CD8-positive, alpha-beta memory T cell (primary cell): ENCODE results near the gene ITPKA. TPM values are rescaled to one million over a fixed set of nuclear protein-coding genes. Genes with fewer than 3 reads are reported as not detected.
A peak's percentile ranks its signal among the peaks of the same experiment; 100 is the strongest.
"Not testable (repeated sequence)": the region's sequence is repeated elsewhere in the genome, so short reads cannot be mapped to it uniquely, and the experiment has no call there.

Experiments used
- CTCF ChIA-PET: fragments of 350-600 bp; sonication (Branson Sonifier 250); formaldehyde crosslinking; loops from one replicate; lab custom pipeline; 2021; ENCODE audit warnings: antibody characterized with exemption; lab: Charles Lee
- POLR2A ChIA-PET: fragments of 350-600 bp; sonication (Branson Sonifier 250); formaldehyde crosslinking; loops from one replicate; lab custom pipeline; 2021; ENCODE audit warnings: antibody characterized with exemption; lab: Charles Lee
- DNase-seq, 5 donors: peaks; one replicate each; pipeline versions ENCODE4 v3.0.0 to v3.0.0-alpha.2; 2020 to 2022; ENCODE audit warnings: mixed read lengths in 1 of 5
- H3K27ac ChIP-seq: one replicate; pipeline ENCODE4 v1.7.0; 2013; ENCODE audit warnings: low read depth, mild to moderate bottlenecking, low read length, moderate library complexity
- H3K27me3 ChIP-seq: 2 replicates; pipeline ENCODE4 v1.7.0; 2013; ENCODE audit warnings: low read length, mild to moderate bottlenecking; ENCODE audit not compliant: insufficient read depth, poor library complexity, severe bottlenecking
- H3K36me3 ChIP-seq: 2 replicates; pipeline ENCODE4 v1.7.0; 2013; ENCODE audit warnings: mild to moderate bottlenecking, low read length, moderate library complexity; ENCODE audit not compliant: insufficient read depth
- H3K4me1 ChIP-seq: 2 replicates; pipeline ENCODE4 v1.7.0; 2013; ENCODE audit warnings: mild to moderate bottlenecking, low read length, moderate library complexity; ENCODE audit not compliant: insufficient read depth
- H3K4me3 ChIP-seq: 2 replicates; pipeline ENCODE4 v1.7.0; 2013; ENCODE audit warnings: mild to moderate bottlenecking, low read length
- H3K9me3 ChIP-seq: 2 replicates; pipeline ENCODE4 v1.7.0; 2013; ENCODE audit warnings: mild to moderate bottlenecking, low read length
- H3K27ac Mint-ChIP-seq, 8 donors: one replicate each; pipeline ENCODE4 v1.8.0; 2020 to 2021; ENCODE audit warnings: mixed read lengths in 8 of 8, mild to moderate bottlenecking in 6 of 8, inconsistent platforms in 3 of 8, moderate library complexity in 3 of 8
- H3K27me3 Mint-ChIP-seq, 2 donors: one replicate each; pipeline ENCODE4 v1.8.0; 2020 to 2021; ENCODE audit warnings: mixed read lengths in 2 of 2, mild to moderate bottlenecking in 1 of 2, moderate library complexity in 1 of 2
- H3K36me3 Mint-ChIP-seq, 3 donors: one replicate each; pipeline ENCODE4 v1.8.0; 2020 to 2021; ENCODE audit warnings: mixed read lengths in 3 of 3, inconsistent platforms in 1 of 3, mild to moderate bottlenecking in 1 of 3
- H3K4me1 Mint-ChIP-seq, 3 donors: one replicate each; pipeline ENCODE4 v1.8.0; 2020 to 2021; ENCODE audit warnings: mixed read lengths in 3 of 3, inconsistent platforms in 1 of 3, mild to moderate bottlenecking in 1 of 3
- H3K4me3 Mint-ChIP-seq, 7 donors: one replicate each; pipeline ENCODE4 v1.8.0; 2020 to 2021; ENCODE audit warnings: mixed read lengths in 7 of 7, mild to moderate bottlenecking in 6 of 7, moderate library complexity in 4 of 7, inconsistent platforms in 2 of 7
- H3K9me3 Mint-ChIP-seq, 5 donors: one replicate each; pipeline ENCODE4 v1.8.0; 2020 to 2022; ENCODE audit warnings: mixed read lengths in 5 of 5, mild to moderate bottlenecking in 3 of 5, moderate library complexity in 2 of 5, inconsistent platforms in 1 of 5
- polyA plus RNA-seq: library from polyadenylated mRNA; unstranded; fragments of 300-500 nt; fragmentation: Illumina TruSeq; gene quantifications from one replicate; pipeline ENCODE4 v1.2.3, GENCODE V29; 2021
- total RNA-seq, 2 experiments: library from RNA; stranded (reverse); gene quantifications; one replicate each; pipeline ENCODE4 v1.2.3, GENCODE V29; 2021

The ITPKA gene
- total RNA-seq (under 1 TPM; 0.44 to 0.53 TPM), polyA plus RNA-seq (not detected)

DNA sequence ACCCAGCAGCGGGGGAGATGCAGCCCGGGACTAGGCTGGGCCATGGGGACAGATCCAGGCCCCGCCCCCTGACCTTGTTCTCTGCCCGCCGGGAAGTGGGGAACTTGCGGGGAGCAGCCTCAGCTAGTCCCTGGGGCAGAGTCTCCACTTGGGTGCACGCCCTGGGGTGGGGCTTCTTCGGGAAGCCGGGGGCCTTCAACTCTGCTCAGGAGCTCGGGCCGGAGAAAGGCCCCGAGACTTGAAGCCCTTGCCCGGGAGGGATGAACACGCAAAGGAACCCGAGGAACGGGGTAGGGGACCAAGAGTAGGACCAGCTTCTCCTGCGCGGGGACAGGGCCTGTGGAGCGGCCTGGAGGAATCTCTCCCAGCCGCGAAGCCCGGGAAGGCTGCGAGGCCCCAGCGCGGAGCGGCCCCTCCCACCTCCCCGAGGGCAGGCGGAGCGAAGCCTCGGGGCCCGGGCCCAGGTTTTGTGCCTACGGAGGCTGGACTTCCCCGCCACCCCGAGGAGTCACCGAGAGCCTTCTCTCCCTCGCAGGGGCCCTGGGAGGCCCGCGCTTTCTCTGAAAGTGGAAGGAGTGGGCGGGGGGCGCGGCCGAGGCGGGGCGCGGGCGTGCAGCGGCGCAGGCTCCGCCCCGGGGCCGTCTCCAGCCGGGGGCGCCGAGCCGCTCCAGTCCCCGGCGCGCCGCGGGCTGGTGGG lies at the start of gene ITPKA:
ITPKA (plus strand) TSS at position 670 of the 697 bp plus-strand sequence. CDS start 54 bp downstream, outside the sequence.
- ChIA-PET CTCF (interaction anchor here (0.7 kb wide), 1 partner anchor 27 kb away, joined by 3 read pairs; no protein-coding TSS in a partner anchor), POLR2A (interaction anchor here (0.6 to 1.1 kb wide), 3 partner anchors 9 to 449 kb away, joined by 3 read pairs; no protein-coding TSS in a partner anchor)
- H3K27me3 Mint-ChIP-seq: peaks cover 30 to 40% of the 10 kb centered on the region in 2 donors
- H3K4me3 Mint-ChIP-seq: peak within 1 kb of the TSS; percentile 83 to 92 (median 85)
- H3K4me1 ChIP-seq: peaks cover 22% of the 10 kb centered on the region
- no peaks in the 10 kb centered on the region for H3K36me3 ChIP-seq
- peak; percentile 62 to 78 (median 73) for DNase-seq
- no peaks in the 10 kb centered on the region for H3K9me3 Mint-ChIP-seq
- peak within 1 kb of the TSS in 5 of 8 donors; percentile 16 to 68 (median 36) for H3K27ac Mint-ChIP-seq
- H3K9me3 ChIP-seq: no peaks in the 10 kb centered on the region
- H3K27ac ChIP-seq: peak within 1 kb of the TSS; percentile 54
- peaks cover 0 to 1% (median 0%) of the 10 kb centered on the region in 3 donors for H3K36me3 Mint-ChIP-seq
- H3K27me3 ChIP-seq: peaks cover 22% of the 10 kb centered on the region
- H3K4me3 ChIP-seq: peak within 1 kb of the TSS; percentile 71
- peaks cover 12 to 27% (median 18%) of the 10 kb centered on the region in 3 donors for H3K4me1 Mint-ChIP-seq

DNA sequence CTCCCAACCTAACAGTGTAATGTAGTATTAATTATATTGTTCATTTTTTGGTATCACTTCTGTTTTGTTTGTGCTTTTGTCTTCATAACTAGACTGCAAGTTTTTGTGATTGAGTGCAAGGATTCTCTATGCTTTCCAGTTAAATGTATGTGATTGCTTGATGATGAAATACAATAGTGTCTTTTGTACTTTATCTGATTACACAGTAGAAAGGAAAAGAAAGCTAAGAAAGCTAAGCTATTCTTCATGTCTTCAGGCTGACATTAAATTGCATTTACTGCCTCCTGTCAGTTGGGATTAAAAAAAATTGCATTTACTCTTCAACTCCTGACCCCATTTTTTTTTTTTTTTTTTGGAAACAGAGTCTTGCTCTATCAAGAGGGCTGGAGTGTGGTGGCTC lies 48.3 kb upstream of the ITPKA start:
- no peaks in the 10 kb centered on the region for H3K9me3 Mint-ChIP-seq
- Histone ChIP-seq H3K27me3 (no peaks in the 10 kb centered on the region), H3K4me3 (no peak overlapping the region), H3K36me3 (no peaks in the 10 kb centered on the region), H3K4me1 (no peaks in the 10 kb centered on the region), H3K9me3 (no peaks in the 10 kb centered on the region), H3K27ac (no peak overlapping the region)
- ChIA-PET POLR2A (no interaction called here), CTCF (interaction anchor here (1.3 kb wide), 1 partner anchor 21 kb away, joined by 5 read pairs; no protein-coding TSS in a partner anchor)
- H3K27ac Mint-ChIP-seq: peak overlapping the region in 1 of 8 donors; percentile 26
- H3K27me3 Mint-ChIP-seq: no peaks in the 10 kb centered on the region
- H3K4me1 Mint-ChIP-seq: peaks cover 14 to 24% (median 22%) of the 10 kb centered on the region in 3 donors
- H3K4me3 Mint-ChIP-seq: no peak overlapping the region
- H3K36me3 Mint-ChIP-seq: peaks cover 0 to 47% (median 8%) of the 10 kb centered on the region in 3 donors
- no peak for DNase-seq

DNA sequence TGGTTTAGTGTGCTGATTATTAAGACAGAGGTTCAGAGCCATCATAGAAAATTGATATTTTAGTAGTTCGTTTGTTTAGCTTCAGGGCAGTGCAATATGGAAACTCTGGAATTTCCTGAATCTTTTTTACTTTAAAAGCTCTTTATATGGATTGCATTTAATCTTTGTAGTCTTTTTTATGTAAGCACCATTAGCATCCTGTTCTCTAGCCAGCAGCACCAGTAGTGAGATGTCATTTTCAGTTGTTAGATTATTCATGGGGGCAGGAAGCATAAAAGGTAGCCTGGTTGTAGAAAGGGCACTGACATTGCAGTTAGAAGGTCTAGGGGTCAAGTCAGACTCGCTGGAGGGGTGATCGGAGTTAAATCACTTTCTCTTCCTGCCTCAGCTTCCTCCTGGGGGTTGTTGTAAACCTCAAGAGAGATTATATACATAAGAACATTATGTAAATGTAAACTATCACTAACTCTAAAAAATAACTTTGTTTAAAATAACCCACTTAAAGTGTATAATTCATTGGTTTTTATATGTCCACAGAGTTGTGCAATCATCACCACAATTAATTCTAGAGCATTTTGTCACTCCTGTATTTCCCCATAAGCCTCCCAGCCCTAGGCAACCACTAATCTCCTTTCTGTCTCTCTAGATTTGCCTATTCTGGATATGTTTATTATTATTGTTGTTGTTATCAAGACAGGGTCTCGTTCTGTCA lies 31.4 kb upstream of the ITPKA start:
- no peaks in the 10 kb centered on the region for H3K9me3 Mint-ChIP-seq
- DNase-seq: no peak
- H3K36me3 ChIP-seq: peaks cover 18% of the 10 kb centered on the region
- POLR2A ChIA-PET: no interaction called here
- H3K27me3 Mint-ChIP-seq: no peaks in the 10 kb centered on the region
- CTCF ChIA-PET: interaction anchor here (1.2 to 1.4 kb wide), 2 partner anchors 8 to 96 kb away, joined by 3 read pairs; no protein-coding TSS in a partner anchor
- H3K27me3 ChIP-seq: no peaks in the 10 kb centered on the region
- peak overlapping the region in 6 of 8 donors; percentile 8 to 92 (median 42) for H3K27ac Mint-ChIP-seq
- H3K36me3 Mint-ChIP-seq: peaks cover 9 to 64% (median 17%) of the 10 kb centered on the region in 3 donors
- H3K4me3 ChIP-seq: no peak overlapping the region
- peaks cover 6 to 19% (median 18%) of the 10 kb centered on the region in 3 donors for H3K4me1 Mint-ChIP-seq
- no peak overlapping the region for H3K27ac ChIP-seq
- H3K4me1 ChIP-seq: no peaks in the 10 kb centered on the region
- peak overlapping the region in 1 of 7 donors; percentile 61 for H3K4me3 Mint-ChIP-seq
- H3K9me3 ChIP-seq: no peaks in the 10 kb centered on the region

DNA sequence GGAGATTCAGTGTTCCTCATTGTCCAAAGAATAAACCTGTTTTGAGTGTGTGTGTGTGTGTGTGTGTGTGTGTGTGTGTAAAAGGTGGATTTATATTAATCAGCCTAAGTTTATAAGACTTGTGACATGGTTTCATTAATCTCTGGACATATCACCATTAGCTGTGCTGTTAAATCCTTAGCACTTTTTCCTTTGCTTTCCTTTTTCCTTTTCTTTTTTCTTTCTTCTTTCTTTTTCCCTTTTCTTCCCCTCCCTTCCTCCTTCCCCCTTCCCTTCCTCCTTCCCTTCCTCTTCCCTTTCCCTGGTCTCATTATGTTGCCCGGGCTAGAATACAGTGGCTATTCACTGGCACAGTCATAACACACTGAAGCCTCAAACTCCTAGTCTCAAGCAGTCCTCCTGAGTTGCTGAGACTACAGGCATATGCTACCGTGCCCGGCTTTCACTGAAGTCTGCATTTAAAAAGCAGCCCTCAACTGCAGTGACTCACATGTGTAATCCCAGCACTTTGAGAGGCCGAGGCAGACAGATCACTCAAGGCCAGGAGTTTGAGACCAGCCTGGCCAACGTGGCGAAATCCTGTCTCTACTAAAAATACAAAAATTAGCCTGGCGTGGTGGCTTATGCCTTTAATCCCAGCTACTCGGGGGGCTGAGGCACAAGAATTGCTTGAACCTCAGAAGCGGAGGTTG lies 28.6 kb upstream of the ITPKA start:
- H3K27ac Mint-ChIP-seq: peak overlapping the region in 3 of 8 donors; percentile 35 to 86 (median 83)
- CTCF ChIA-PET: interaction anchor here (0.6 to 2.3 kb wide), 14 partner anchors 11 to 560 kb away, joined by 3 to 9 read pairs (median 4); partner anchors contain the start of genes LTK and MAPKBP1
- H3K4me1 Mint-ChIP-seq: peaks cover 6 to 21% (median 20%) of the 10 kb centered on the region in 3 donors
- POLR2A ChIA-PET: no interaction called here
- H3K36me3 Mint-ChIP-seq: peaks cover 10 to 65% (median 11%) of the 10 kb centered on the region in 3 donors
- no peak overlapping the region for H3K4me3 ChIP-seq
- no peak overlapping the region for H3K4me3 Mint-ChIP-seq
- no peaks in the 10 kb centered on the region for H3K9me3 Mint-ChIP-seq
- H3K9me3 ChIP-seq: no peaks in the 10 kb centered on the region
- H3K4me1 ChIP-seq: no peaks in the 10 kb centered on the region
- H3K27me3 Mint-ChIP-seq: no peaks in the 10 kb centered on the region
- H3K27ac ChIP-seq: no peak overlapping the region
- H3K36me3 ChIP-seq: peaks cover 20% of the 10 kb centered on the region
- H3K27me3 ChIP-seq: no peaks in the 10 kb centered on the region
- no peak for DNase-seq

DNA sequence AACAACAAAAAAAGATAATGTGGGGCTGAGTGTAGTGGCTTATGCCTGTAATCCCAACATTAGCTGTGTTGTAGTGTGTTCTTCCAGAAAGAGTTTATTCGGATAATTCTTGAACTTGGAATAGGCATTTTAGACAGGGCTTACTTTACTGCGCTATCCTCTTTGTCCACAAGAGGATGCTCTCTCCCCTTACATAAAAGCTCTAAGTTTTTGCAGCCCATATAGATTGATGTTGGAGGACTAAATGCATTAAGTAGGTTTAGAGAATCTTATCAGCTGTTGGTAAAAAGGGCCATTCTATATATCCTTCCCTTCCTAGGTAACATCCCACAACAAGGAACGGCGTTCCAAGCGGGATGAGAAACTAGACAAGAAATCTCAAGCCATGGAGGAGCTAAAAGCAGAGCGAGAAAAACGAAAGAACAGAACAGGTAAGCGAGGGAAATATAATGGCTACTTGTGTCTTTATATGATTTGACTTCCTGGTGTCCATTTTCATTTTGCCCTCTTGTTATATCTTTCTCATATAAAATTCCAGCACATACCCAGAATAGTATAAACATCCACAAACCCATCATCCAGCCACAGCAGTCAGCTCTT lies 27.8 kb upstream of the ITPKA start:
- no peaks in the 10 kb centered on the region for H3K9me3 Mint-ChIP-seq
- Histone ChIP-seq H3K27ac (no peak overlapping the region), H3K4me1 (no peaks in the 10 kb centered on the region), H3K36me3 (peaks cover 23% of the 10 kb centered on the region), H3K4me3 (no peak overlapping the region), H3K27me3 (no peaks in the 10 kb centered on the region), H3K9me3 (no peaks in the 10 kb centered on the region)
- DNase-seq: peak in 2 of 5 donors; percentile 21 to 28
- H3K27me3 Mint-ChIP-seq: no peaks in the 10 kb centered on the region
- ChIA-PET POLR2A (interaction anchor here (0.7 kb wide), 1 partner anchor 103 kb away, joined by 4 read pairs; no protein-coding TSS in a partner anchor), CTCF (interaction anchor here (0.6 to 2.3 kb wide), 22 partner anchors 9 to 561 kb away, joined by 3 to 9 read pairs (median 3); partner anchors contain the start of genes LTK and MAPKBP1)
- peaks cover 6 to 21% (median 20%) of the 10 kb centered on the region in 3 donors for H3K4me1 Mint-ChIP-seq
- H3K36me3 Mint-ChIP-seq: peaks cover 10 to 70% (median 13%) of the 10 kb centered on the region in 3 donors
- peak overlapping the region in 3 of 7 donors; percentile 33 to 83 (median 72) for H3K4me3 Mint-ChIP-seq
- H3K27ac Mint-ChIP-seq: peak overlapping the region in 7 of 8 donors; percentile 41 to 91 (median 87)

DNA sequence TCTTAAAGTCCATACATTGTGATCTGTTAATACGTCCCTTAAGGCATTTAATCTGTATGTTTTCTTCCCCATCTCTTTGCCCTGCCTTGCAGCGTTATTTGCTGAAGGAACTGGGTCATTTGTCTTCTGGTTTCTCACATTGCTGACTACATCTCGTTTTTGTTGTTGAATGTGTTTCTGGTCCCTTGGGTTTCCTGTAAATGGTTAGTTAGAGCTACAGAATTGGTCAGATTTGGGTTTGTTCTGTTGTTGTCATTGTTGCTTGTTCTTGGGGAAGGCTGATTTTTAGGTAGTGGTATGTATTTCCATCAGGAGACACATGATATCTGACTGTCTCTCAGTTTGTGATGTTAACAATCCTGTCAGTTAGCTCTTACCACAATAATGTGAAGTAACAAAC lies 27.0 kb upstream of the ITPKA start:
- Histone ChIP-seq H3K36me3 (peaks cover 28% of the 10 kb centered on the region), H3K4me1 (no peaks in the 10 kb centered on the region), H3K27me3 (no peaks in the 10 kb centered on the region), H3K27ac (no peak overlapping the region), H3K9me3 (no peaks in the 10 kb centered on the region), H3K4me3 (no peak overlapping the region)
- DNase-seq: peak in 1 of 5 donors; percentile 24
- Mint-ChIP-seq H3K27me3 (no peaks in the 10 kb centered on the region), H3K27ac (peak overlapping the region in 7 of 8 donors; percentile 9 to 95 (median 77)), H3K9me3 (no peaks in the 10 kb centered on the region), H3K36me3 (peaks cover 10 to 77% (median 14%) of the 10 kb centered on the region in 3 donors), H3K4me3 (peak overlapping the region in 5 of 7 donors; percentile 1 to 51 (median 21)), H3K4me1 (peaks cover 6 to 21% (median 20%) of the 10 kb centered on the region in 3 donors)
- POLR2A ChIA-PET: no interaction called here
- CTCF ChIA-PET: interaction anchor here (0.6 to 2.3 kb wide), 13 partner anchors 12 to 562 kb away, joined by 3 to 9 read pairs (median 5); no protein-coding TSS in a partner anchor

DNA sequence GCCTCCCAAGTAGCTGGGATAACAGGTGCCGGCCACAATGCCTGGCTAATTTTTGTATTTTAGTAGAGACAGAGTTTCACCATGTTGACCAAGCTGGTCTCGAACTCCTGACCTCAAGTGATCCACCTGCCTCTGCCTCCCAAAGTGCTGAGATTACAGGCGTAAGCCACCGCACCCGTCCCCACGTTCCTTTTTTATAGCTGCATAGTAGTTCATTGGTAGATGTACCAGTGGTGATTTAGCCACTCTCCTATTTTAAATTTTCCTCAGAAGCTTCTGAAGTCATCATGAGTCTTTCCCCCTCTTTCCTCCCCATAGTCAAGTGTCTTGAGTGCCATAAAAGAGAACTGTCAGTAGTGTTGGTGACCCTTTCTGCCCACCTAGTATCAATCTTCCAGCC lies 24.0 kb upstream of the ITPKA start:
- not testable (repeated sequence) for H3K9me3 ChIP-seq, H3K27ac ChIP-seq, H3K4me1 ChIP-seq, H3K27me3 ChIP-seq, DNase-seq, H3K9me3 Mint-ChIP-seq, H3K4me3 ChIP-seq, H3K4me3 Mint-ChIP-seq, H3K27me3 Mint-ChIP-seq
- Mint-ChIP-seq H3K36me3 (peaks cover 5 to 67% (median 12%) of the 10 kb centered on the region in 3 donors), H3K27ac (peak overlapping the region in 5 of 8 donors; percentile 61 to 94 (median 66)), H3K4me1 (peaks cover 0 to 14% (median 13%) of the 10 kb centered on the region in 3 donors)
- ChIA-PET CTCF (interaction anchor here (0.9 to 1.1 kb wide), 2 partner anchors 21 to 88 kb away, joined by 3 read pairs; no protein-coding TSS in a partner anchor), POLR2A (interaction anchor here (0.7 kb wide), 1 partner anchor 14 kb away, joined by 8 read pairs; no protein-coding TSS in a partner anchor)
- H3K36me3 ChIP-seq: peaks cover 36% of the 10 kb centered on the region
